Fibroblast of lung (primary cell): ENCODE results near the gene ETS1.

Experiments used
- EZH2 ChIP-seq: IDR thresholded peaks from 2 replicates; pipeline ENCODE4 v1.5.1; 2012; ENCODE audit warnings: low read length, control low read depth, mild to moderate bottlenecking; ENCODE audit errors: missing control alignments
- TF ChIP-seq, protein P1 (sequence below), 2 donors: IDR thresholded peaks in 1 of 2; conservative IDR thresholded peaks in 1 of 2; 1 replicate in 1 of 2; 2 replicates in 1 of 2; pipeline ENCODE4 v1.5.1; 2011 to 2012; ENCODE audit warnings: low read length in 2 of 2, control low read depth in 1 of 2, inconsistent platforms in 1 of 2, low read depth in 1 of 2, mild to moderate bottlenecking in 1 of 2

DNA sequence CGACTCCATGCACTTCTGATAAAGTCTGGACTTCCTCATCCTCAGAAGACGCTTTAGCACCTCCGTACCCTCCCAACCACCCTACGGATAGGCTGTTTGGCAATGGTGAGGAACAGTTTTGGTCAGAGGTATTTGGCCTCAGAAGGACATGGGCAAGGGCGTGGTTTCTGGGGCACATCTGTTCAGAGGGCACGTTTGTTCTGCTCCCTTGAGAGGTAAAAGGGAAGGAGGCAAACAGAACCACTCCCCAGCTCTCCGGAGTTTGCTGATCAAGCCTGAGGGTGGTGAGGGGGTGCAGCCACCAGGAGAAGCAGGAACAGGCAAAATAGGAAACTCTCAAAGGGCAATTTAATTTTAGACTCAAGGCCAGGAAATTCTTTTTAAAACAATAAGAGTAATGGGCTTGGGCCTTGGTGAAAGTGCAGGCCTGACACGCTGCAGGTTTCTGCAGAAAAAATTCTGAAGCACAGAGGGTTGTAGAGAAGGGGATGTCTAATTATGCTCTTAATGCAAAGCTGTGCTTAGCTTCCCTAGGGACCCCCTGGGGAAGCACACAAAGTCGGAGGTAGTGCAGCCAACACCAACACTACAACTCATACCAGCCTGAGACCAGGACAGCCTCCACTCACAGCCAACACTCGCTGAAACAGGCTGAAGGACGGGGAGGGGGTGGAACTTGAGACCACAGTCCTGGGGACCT is 23.3 kb downstream of the ETS1 start:
- TF ChIP-seq, protein P1, sequence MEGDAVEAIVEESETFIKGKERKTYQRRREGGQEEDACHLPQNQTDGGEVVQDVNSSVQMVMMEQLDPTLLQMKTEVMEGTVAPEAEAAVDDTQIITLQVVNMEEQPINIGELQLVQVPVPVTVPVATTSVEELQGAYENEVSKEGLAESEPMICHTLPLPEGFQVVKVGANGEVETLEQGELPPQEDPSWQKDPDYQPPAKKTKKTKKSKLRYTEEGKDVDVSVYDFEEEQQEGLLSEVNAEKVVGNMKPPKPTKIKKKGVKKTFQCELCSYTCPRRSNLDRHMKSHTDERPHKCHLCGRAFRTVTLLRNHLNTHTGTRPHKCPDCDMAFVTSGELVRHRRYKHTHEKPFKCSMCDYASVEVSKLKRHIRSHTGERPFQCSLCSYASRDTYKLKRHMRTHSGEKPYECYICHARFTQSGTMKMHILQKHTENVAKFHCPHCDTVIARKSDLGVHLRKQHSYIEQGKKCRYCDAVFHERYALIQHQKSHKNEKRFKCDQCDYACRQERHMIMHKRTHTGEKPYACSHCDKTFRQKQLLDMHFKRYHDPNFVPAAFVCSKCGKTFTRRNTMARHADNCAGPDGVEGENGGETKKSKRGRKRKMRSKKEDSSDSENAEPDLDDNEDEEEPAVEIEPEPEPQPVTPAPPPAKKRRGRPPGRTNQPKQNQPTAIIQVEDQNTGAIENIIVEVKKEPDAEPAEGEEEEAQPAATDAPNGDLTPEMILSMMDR (conservative IDR thresholded peaks at IDR 0.05 in 1 of 2, IDR thresholded peaks at IDR 0.05 in 1 of 2; ENCODE audit: low read depth in 1 of 2, low read length in 2 of 2) = no peak
- TF ChIP-seq EZH2 = no peak
